ENCODE results near the gene SNX25.

DNA sequence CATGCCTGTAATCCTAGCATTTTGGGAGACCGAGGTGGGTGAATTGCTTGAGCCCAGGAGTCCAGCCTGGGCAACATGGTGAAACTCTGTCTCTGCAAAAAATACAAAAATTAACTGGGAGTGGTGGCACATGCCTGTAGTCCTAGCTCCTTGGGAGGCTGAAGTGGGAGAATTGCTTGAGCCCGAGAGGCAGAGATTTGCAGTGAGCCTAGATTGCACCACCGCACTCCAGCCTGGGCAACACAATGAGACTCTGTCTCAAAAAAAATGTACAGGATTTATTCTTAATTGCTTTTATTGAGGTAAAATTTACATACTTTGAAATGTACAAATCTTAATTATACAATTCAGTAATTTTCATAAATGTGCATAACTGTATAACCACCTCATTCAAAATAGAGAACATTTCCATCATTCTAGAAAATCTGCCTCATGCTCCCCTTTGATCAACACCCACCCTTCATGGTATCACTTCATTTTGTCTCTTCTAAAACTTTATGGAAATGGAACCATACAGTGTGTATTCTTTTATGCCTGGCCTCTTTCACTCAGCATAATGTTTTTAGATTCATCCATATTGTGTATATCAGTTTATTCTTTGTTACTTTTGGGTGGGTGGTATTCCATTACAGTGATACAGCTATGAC is 39.1 kb downstream of the SNX25 start:
- TF ChIP-seq, protein P1, sequence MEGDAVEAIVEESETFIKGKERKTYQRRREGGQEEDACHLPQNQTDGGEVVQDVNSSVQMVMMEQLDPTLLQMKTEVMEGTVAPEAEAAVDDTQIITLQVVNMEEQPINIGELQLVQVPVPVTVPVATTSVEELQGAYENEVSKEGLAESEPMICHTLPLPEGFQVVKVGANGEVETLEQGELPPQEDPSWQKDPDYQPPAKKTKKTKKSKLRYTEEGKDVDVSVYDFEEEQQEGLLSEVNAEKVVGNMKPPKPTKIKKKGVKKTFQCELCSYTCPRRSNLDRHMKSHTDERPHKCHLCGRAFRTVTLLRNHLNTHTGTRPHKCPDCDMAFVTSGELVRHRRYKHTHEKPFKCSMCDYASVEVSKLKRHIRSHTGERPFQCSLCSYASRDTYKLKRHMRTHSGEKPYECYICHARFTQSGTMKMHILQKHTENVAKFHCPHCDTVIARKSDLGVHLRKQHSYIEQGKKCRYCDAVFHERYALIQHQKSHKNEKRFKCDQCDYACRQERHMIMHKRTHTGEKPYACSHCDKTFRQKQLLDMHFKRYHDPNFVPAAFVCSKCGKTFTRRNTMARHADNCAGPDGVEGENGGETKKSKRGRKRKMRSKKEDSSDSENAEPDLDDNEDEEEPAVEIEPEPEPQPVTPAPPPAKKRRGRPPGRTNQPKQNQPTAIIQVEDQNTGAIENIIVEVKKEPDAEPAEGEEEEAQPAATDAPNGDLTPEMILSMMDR (IDR thresholded peaks at IDR 0.05): no peak
- no peak for TF ChIP-seq POLR2A (IDR thresholded peaks at IDR 0.05; ENCODE audit: low read depth)

Measured in esophagus muscularis mucosa (tissue), 3 donors.